GM12878 (cell line): ENCODE data around the gene KRTAP19-2.

ENCODE experiments used
- CHD2 ChIP-seq: IDR thresholded peaks from 2 replicates; pipeline ENCODE4 v1.6.1; 2011; ENCODE audit warnings: low read depth, low read length, improper control_type of control experiment, borderline replicate concordance
- EP300 ChIP-seq, 2 experiments: fragments of 150-350 bp in 1 of 2; IDR thresholded peaks; 2 replicates each; pipeline ENCODE4 v1.6.1; 2011 to 2012; ENCODE audit warnings: low read depth in 2 of 2, low read length in 2 of 2, borderline replicate concordance in 1 of 2, improper control_type of control experiment in 1 of 2, inconsistent platforms in 1 of 2; ENCODE audit not compliant: control insufficient read depth in 1 of 2
- EZH2 ChIP-seq: IDR thresholded peaks from 2 replicates; pipeline ENCODE4 v1.6.1; 2012; ENCODE audit warnings: low read depth, mild to moderate bottlenecking, control low read depth, inconsistent platforms, low read length, borderline replicate concordance; ENCODE audit not compliant: control insufficient read depth
- FOXM1 ChIP-seq: IDR thresholded peaks from 2 replicates; pipeline ENCODE4 v1.6.1; 2012; ENCODE audit warnings: low read depth, mild to moderate bottlenecking, inconsistent platforms, low read length, moderate library complexity
- RCOR1 ChIP-seq: conservative IDR thresholded peaks from 2 replicates; pipeline ENCODE4 v1.6.1; 2012; ENCODE audit warnings: low read depth, low read length, improper control_type of control experiment
- SP1 ChIP-seq: IDR thresholded peaks from one replicate; pipeline ENCODE4 v1.6.1; 2011; ENCODE audit warnings: low read depth, low read length

DNA sequence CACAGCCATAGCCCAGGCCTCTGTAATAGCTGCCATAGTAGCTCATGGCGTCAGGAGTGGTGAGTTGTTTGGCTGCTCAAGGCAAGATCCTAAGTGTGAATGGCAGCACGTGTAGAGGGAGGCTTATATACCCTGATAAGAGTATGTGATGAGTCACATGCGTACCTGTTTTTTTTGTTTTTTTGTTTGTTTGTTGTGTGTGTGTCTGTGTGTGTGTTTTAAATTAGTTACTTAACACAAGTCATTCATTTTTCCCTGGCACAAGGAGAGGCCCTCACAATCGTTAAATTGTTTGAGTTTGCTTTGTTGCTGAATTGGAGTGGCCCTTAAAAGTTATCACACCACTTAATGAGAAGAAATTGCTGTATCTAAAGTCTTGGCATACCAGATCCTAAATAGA is 9.8 kb upstream of the KRTAP19-2 start, which contains the start of gene KRTAP19-4:
- TF ChIP-seq EP300 (IDR thresholded peaks at IDR 0.05; ENCODE audit: borderline replicate concordance in 1 of 2, control insufficient read depth in 1 of 2, low read depth in 2 of 2, low read length in 2 of 2) (no peak), SP1 (no peak), RCOR1 (no peak), EZH2 (no peak), CHD2 (no peak), FOXM1 (no peak)
